ENCODE results near the gene CASP7. TPM values are rescaled to one million over a fixed set of nuclear protein-coding genes. Genes with fewer than 3 reads are reported as not detected.

CASP7 gene
- total RNA-seq, 1 experiment from 2014 or later, result 4.7 TPM

GRCh38 chr10:113643183-113643582, 36.5 kb upstream of the CASP7 start:
- H3K79me1 ChIP-seq (ENCODE audit: insufficient read depth, low read depth, low read length, poor library complexity, severe bottlenecking), result no peaks in the 10 kb centered on the region
- H3K27ac ChIP-seq (ENCODE audit: insufficient read length, low read depth, low read length), result no peak overlapping the region
- peaks cover 8% of the 10 kb centered on the region for H3K27me3 Mint-ChIP-seq (ENCODE audit: low read depth)
- no peak overlapping the region for H3K14ac ChIP-seq (ENCODE audit: insufficient read depth, low read length)
- H4K5ac ChIP-seq (ENCODE audit: insufficient read length, low read depth, low read length), result no peak overlapping the region
- no peaks in the 10 kb centered on the region for H3K9me3 ChIP-seq (ENCODE audit: control insufficient read depth, low read depth, low read length)
- no peak overlapping the region for H3K9ac ChIP-seq (ENCODE audit: extremely low read depth, insufficient read length, low read length)
- H3K23me2 ChIP-seq (ENCODE audit: insufficient read length, low read depth, low read length, poor library complexity, severe bottlenecking), result no peaks in the 10 kb centered on the region
- H2AK5ac ChIP-seq (ENCODE audit: insufficient read length, low read length), result no peak overlapping the region
- H3K9me3 Mint-ChIP-seq, result no peaks in the 10 kb centered on the region
- H3K27ac Mint-ChIP-seq, result no peak overlapping the region
- H2AFZ ChIP-seq (ENCODE audit: low read length), result no peak overlapping the region
- H2BK12ac ChIP-seq (ENCODE audit: insufficient read length, low read depth, low read length), result no peak overlapping the region
- no peak overlapping the region for H3T11ph ChIP-seq (ENCODE audit: low read length)
- no peak overlapping the region for H2BK120ac ChIP-seq (ENCODE audit: low read depth, low read length, poor library complexity, severe bottlenecking)
- no peak for TF ChIP-seq CTCF (conservative IDR thresholded peaks at IDR 0.05)
- no peak overlapping the region for H2BK15ac ChIP-seq (ENCODE audit: low read depth, low read length)
- no peak overlapping the region for H2BK5ac ChIP-seq (ENCODE audit: insufficient read length, low read length)
- H3K56ac ChIP-seq (ENCODE audit: insufficient read length, low read depth, low read length), result no peak overlapping the region
- H4K20me1 ChIP-seq (ENCODE audit: control insufficient read depth, insufficient read depth, insufficient read length), result no peaks in the 10 kb centered on the region
- H3K4me2 ChIP-seq (ENCODE audit: insufficient read depth, insufficient read length, low read length), result no peak overlapping the region
- H4K91ac ChIP-seq (ENCODE audit: insufficient read length, low read depth, low read length), result no peak overlapping the region
- H4K8ac ChIP-seq (replicated peaks; ENCODE audit: insufficient read length, low read depth, low read length), result no peak overlapping the region
- WGBS (ENCODE audit: extremely low coverage, insufficient read length, low lambda C conversion rate), result no CpG with 5 or more reads among the region's 4 CpGs
- H3K36me3 Mint-ChIP-seq (ENCODE audit: insufficient read depth in 1 of 3, low read depth in 3 of 3), result no peaks in the 10 kb centered on the region
- H3K23ac ChIP-seq (ENCODE audit: insufficient read length, low read depth, low read length), result no peak overlapping the region
- no peak overlapping the region for H3K4ac ChIP-seq (ENCODE audit: low read depth, low read length)
- H3K4me3 Mint-ChIP-seq, result no peak overlapping the region
- no peak for DNase-seq
- no peak overlapping the region for H3K18ac ChIP-seq (ENCODE audit: insufficient read length, low read depth, low read length)
- H2BK20ac ChIP-seq (ENCODE audit: low read depth, low read length, poor library complexity, severe bottlenecking), result no peak overlapping the region
- no peaks in the 10 kb centered on the region for H3K4me1 ChIP-seq (ENCODE audit: insufficient read depth, low read length)
- no peaks in the 10 kb centered on the region for H3K27me3 ChIP-seq (ENCODE audit: insufficient read depth, low read length)
- peaks cover 0 to 6% of the 10 kb centered on the region in 2 experiments; a peak in 1 of 4 replicates for H3K4me1 Mint-ChIP-seq
- H3K79me2 ChIP-seq (ENCODE audit: insufficient read depth, low read length), result no peaks in the 10 kb centered on the region

Data from H9 (cell line).